Measurements from ENCODE around the gene EPHA2. TPM values are rescaled to one million over a fixed set of nuclear protein-coding genes. Genes with fewer than 3 reads are reported as not detected.

Gene EPHA2
- total RNA-seq, 1 experiment from 2014 or later = 263 TPM

DNA sequence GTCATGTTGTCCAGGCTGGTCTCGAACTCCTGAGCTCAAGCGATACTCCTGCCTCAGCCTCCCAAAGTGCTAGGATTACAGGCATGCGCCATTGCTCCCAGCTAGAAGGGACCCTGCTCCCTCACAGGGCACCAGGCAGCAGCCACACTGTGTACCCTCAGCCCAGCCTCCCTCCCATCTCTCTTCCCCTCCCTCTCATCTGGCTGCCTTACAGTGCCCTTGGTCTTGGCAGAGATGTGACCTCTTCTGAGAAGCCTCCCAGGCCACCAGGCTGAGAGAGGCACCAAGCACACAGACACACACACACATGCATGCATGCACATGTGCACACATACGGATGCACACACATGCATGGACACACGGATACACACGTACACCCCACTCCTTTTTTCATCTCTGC lies 25.0 kb downstream of the EPHA2 start:
- CTCF ChIA-PET = no interaction called here
- no TSS peak for BruUV-seq (replicated peaks)
- TF ChIP-seq CTCF (IDR thresholded peaks at IDR 0.05) = no peak
- no peak for TF ChIP-seq SIN3A (IDR thresholded peaks at IDR 0.05; ENCODE audit: borderline replicate concordance, insufficient read depth, low read depth, low read length)
- no peak for TF ChIP-seq REST (IDR thresholded peaks at IDR 0.05; ENCODE audit: insufficient read depth in 1 of 2, low read depth in 2 of 2, low read length in 1 of 2)
- TF ChIP-seq POLR2AphosphoS5 (IDR thresholded peaks at IDR 0.05; ENCODE audit: low read depth, low read length) = no peak
- TF ChIP-seq TCF7L2 (IDR thresholded peaks at IDR 0.05; ENCODE audit: low read depth, low read length) = no peak
- H3K4me1 ChIP-seq (ENCODE audit: control insufficient read depth, insufficient read depth, low read length) = peaks cover 87% of the 10 kb centered on the region
- H3K27me3 ChIP-seq (ENCODE audit: control insufficient read depth, insufficient read depth, low read length) = no peaks in the 10 kb centered on the region
- ATAC-seq (no peak), DNase-seq (ENCODE audit: low read depth, low spot score) (no peak)
- H3K36me3 ChIP-seq (ENCODE audit: control insufficient read depth, insufficient read depth, low read length) = peaks cover 24% of the 10 kb centered on the region
- intact Hi-C loops (cut with micrococcal nuclease; ENCODE audit: unreplicated experiment) (no loop called here), in situ Hi-C loops (cut with HindIII; ENCODE audit: low pct_unique_long_range_greater_than_20kb, low sequenced_read_pairs) (no loop called here)
- POLR2A ChIA-PET = no interaction called here
- peak overlapping the region; percentile 52 for H3K27ac ChIP-seq (ENCODE audit: low read length)
- no peak overlapping the region for H3K4me3 ChIP-seq (ENCODE audit: low read depth in 2 of 2, low read length in 2 of 2)
- no peaks in the 10 kb centered on the region for H3K9me3 ChIP-seq (ENCODE audit: control insufficient read depth, insufficient read depth, low read depth, low read length)

DNA sequence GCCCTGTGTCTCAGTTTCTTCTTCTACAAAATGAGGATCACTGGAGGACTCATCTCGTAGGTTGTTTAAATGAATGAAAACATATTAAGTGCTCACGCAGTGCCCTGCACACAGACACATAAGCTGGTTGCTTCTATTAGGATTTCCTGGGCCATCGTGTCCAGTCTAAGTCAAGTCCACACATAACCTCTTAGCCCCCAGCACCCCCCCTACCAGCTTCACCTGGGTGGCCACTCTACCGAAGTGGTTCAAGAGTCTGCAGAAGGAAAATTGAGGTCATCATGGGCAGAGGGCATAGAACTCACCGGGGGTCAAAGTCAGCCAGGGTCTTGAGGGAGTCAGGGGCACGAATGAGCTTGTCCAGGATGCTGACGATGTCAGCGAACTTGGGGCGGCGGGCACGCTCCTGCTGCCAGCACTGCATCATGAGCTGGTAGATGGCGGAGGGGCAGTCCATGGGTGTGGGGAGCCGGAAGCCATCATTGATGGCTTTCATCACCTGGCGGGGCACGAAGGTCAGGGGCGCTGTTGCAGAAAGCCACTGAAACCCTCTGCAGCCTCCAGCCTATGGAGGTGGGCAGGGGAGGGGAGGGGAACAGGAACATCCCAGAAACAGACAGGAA lies 25.8 kb downstream of the EPHA2 start:
- peak overlapping the region; percentile 52; the same call in 1 of the 2 replicates for H3K27ac ChIP-seq (ENCODE audit: low read length)
- DNase-seq (ENCODE audit: low read depth, low spot score) = no peak
- POLR2A ChIA-PET = interaction anchor here (0.6 kb wide), 1 partner anchor 50 kb away, joined by 11 read pairs; no protein-coding TSS in a partner anchor
- no peak for ATAC-seq
- H3K27me3 ChIP-seq (ENCODE audit: control insufficient read depth, insufficient read depth, low read length) = no peaks in the 10 kb centered on the region
- CTCF ChIA-PET = interaction anchor here (0.6 kb wide), 1 partner anchor 16 kb away, joined by 4 read pairs; no protein-coding TSS in a partner anchor
- no peak overlapping the region for H3K4me3 ChIP-seq (ENCODE audit: low read depth in 2 of 2, low read length in 2 of 2)
- no TSS peak for BruUV-seq (replicated peaks)
- H3K9me3 ChIP-seq (ENCODE audit: control insufficient read depth, insufficient read depth, low read depth, low read length) = no peaks in the 10 kb centered on the region
- intact Hi-C loops (cut with micrococcal nuclease; ENCODE audit: unreplicated experiment) = loop anchor here (10.0 kb wide), 1 partner anchor 55 kb away; no protein-coding TSS in a partner anchor
- no peak for TF ChIP-seq CTCF (IDR thresholded peaks at IDR 0.05)
- peak; percentile 55; the same call in 1 of the 2 replicates for TF ChIP-seq POLR2AphosphoS5 (IDR thresholded peaks at IDR 0.05; ENCODE audit: low read depth, low read length)
- no peak for TF ChIP-seq SIN3A (IDR thresholded peaks at IDR 0.05; ENCODE audit: borderline replicate concordance, insufficient read depth, low read depth, low read length)
- in situ Hi-C loops (cut with HindIII; ENCODE audit: low pct_unique_long_range_greater_than_20kb, low sequenced_read_pairs) = no loop called here
- peaks cover 24% of the 10 kb centered on the region for H3K36me3 ChIP-seq (ENCODE audit: control insufficient read depth, insufficient read depth, low read length)
- H3K4me1 ChIP-seq (ENCODE audit: control insufficient read depth, insufficient read depth, low read length) = peaks cover 85% of the 10 kb centered on the region
